Fibroblast of lung (primary cell): ENCODE data around the gene IL15RA.

Experiments
- EZH2 ChIP-seq: IDR thresholded peaks from 2 replicates; pipeline ENCODE4 v1.5.1; 2012; ENCODE audit warnings: low read length, control low read depth, mild to moderate bottlenecking; ENCODE audit errors: missing control alignments
- TF ChIP-seq, protein P1 (sequence below), 2 donors: IDR thresholded peaks in 1 of 2; conservative IDR thresholded peaks in 1 of 2; 1 replicate in 1 of 2; 2 replicates in 1 of 2; pipeline ENCODE4 v1.5.1; 2011 to 2012; ENCODE audit warnings: low read length in 2 of 2, control low read depth in 1 of 2, inconsistent platforms in 1 of 2, low read depth in 1 of 2, mild to moderate bottlenecking in 1 of 2

DNA sequence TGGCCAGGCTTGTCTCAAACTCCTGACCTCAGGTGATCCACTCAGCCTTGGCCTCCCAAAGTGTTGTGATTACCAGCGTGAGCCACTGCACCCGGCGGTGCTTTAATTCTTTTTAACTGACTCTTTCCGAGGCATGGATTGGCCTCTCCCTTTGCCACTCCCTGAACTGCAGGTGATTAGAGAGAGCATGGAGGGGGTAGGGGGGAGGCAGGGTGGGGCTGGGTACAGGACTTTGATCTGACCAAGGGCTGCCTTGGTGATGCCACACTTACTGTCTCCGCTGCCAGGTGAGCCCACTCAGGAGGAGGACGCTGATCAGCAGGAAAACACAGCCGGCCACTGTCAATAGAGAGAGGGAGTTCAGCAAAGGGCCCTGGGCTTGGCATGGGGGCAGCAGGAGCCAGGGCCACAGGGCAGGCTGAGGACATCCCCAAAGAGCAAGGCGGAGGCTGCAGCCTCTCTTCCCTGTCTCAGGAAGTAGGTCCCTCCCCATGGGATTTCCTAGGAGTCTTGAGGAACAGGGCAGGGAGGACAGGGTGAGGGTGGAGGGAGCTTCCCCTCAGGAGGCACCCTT is 40.5 kb upstream of the IL15RA start:
- TF ChIP-seq, protein P1, sequence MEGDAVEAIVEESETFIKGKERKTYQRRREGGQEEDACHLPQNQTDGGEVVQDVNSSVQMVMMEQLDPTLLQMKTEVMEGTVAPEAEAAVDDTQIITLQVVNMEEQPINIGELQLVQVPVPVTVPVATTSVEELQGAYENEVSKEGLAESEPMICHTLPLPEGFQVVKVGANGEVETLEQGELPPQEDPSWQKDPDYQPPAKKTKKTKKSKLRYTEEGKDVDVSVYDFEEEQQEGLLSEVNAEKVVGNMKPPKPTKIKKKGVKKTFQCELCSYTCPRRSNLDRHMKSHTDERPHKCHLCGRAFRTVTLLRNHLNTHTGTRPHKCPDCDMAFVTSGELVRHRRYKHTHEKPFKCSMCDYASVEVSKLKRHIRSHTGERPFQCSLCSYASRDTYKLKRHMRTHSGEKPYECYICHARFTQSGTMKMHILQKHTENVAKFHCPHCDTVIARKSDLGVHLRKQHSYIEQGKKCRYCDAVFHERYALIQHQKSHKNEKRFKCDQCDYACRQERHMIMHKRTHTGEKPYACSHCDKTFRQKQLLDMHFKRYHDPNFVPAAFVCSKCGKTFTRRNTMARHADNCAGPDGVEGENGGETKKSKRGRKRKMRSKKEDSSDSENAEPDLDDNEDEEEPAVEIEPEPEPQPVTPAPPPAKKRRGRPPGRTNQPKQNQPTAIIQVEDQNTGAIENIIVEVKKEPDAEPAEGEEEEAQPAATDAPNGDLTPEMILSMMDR (conservative IDR thresholded peaks at IDR 0.05 in 1 of 2, IDR thresholded peaks at IDR 0.05 in 1 of 2; ENCODE audit: low read depth in 1 of 2, low read length in 2 of 2): no peak
- TF ChIP-seq EZH2: no peak
